HG02798 (cell line): Measurements from ENCODE around the gene CFAP99.

ENCODE experiments used
- ATAC-seq: cut with Tn5 transposase; IDR thresholded peaks from one replicate; pipeline ENCODE4 v1.9.1; 2021; ENCODE audit warnings: mild to moderate bottlenecking; ENCODE audit not compliant: unreplicated experiment, poor library complexity

CFAP99 gene

DNA sequence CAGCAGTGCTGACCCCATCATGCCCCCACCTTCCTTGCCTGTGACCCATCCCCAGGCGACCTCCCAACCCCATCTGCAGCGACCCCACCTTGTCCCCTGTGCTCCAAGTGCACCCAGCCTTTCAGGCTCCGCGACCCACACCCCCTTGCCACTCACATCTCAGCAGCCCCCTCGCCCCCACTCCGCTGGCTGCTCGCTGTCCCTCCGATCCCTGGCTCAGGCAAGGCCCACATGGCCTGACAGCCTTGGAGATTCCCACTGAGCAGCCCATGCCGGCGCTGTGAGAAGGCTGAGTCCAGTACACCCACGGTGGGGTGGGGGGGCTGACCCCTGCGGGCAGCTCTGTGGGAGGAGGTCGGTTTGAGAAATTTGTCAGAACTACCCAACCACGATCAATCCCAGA lies 9.4 kb upstream of the CFAP99 start:
- no peak for ATAC-seq

GRCh38 chr4:2411786-2412510 lies 6.8 kb upstream of the CFAP99 start:
- peak; percentile 32 for ATAC-seq

GRCh38 chr4:2412534-2412884 lies 6.2 kb upstream of the CFAP99 start:
- peak; percentile 32 for ATAC-seq

GRCh38 chr4:2412885-2413716 lies 5.7 kb upstream of the CFAP99 start:
- peak; percentile 49 for ATAC-seq

GRCh38 chr4:2413821-2414610 lies 4.7 kb upstream of the CFAP99 start:
- no peak for ATAC-seq

DNA sequence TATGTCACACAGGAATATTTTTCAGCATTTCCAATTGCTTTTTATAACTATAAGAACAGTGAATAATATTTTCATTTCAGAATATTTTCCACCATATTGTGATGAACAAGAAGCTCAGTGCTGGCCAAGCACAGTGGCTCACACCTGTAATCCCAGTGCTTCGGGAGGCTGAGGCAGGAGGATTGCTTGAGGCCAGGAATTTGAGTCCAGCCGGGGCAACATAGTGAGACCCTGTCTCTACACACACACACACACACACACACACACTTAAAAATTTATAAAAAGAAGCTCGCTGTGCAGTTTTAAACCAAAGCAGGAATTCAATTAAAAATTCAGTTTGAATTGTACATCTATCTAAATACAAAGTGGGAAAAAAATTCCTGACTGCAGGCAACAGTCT lies 3.5 kb upstream of the CFAP99 start:
- no peak for ATAC-seq

DNA sequence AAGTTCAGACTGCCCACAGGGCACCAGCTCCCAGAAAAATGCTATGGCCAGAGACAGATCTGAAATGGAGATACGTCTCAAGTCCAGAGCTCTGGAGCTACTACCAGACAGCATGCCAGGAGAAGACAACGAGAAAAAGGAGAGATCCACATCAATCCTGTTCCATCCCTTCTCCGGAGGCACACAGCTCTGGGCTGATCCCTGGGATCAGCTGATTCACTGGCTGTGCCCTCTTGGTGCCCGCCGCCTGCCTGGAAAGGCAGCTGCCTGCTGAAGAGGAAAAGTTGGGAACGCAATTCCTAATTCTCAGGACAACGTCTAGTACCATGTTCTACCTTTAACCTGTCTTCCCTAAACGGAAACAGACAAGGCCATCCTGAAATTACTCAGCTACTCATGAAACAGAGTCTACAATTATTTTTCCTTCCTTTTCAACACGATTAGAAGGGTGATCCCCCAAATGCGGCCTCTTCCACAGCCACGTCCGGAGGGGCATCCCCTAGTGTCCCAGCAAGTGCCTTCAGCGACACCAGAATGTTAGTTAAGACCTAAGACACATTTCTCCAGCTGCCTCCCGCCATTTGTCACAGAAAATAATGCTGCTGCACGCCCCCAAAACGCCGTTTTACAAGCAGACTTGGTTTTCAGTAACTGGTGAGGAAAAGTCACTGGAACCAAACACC lies 2.7 kb upstream of the CFAP99 start:
- ATAC-seq: no peak

- ATAC-seq: no peak
Measured at GRCh38 chr4:2416564-2417225, 2.1 kb upstream of the CFAP99 start.

GRCh38 chr4:2417226-2417764 lies 1.5 kb upstream of the CFAP99 start:
- ATAC-seq: no peak

- ATAC-seq: no peak
Measured at GRCh38 chr4:2417765-2418649, 748 bp upstream of the CFAP99 start, which contains the start of gene ZFYVE28. ZFYVE28 (minus strand) TSS chr4:2418645; CDS start chr4:2418323, 322 bp downstream.

- no peak for ATAC-seq
Measured at GRCh38 chr4:2419814-2420213, 1.1 kb downstream of the CFAP99 start.

DNA sequence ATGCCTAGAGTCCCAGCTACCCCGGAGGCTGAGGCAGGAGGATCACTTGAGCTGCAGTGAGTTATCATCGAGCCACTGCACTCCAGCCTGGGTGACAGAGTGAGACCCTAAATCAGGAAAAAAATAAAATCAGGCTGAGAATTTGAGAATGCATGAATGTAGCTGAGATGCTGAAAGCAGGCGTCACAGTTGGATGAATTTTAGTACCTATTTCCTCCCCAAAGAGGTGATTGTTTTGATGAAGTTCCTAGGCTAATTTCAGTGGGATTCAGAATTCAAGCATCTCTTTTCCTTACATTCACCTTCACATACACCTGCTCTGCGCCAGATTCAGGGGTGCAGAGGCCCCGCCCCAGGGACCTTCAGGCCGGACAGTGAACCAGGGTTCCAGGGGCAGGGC lies 3.2 kb downstream of the CFAP99 start:
- no peak for ATAC-seq

GRCh38 chr4:2423066-2423465 lies 4.3 kb downstream of the CFAP99 start:
- ATAC-seq: no peak

DNA sequence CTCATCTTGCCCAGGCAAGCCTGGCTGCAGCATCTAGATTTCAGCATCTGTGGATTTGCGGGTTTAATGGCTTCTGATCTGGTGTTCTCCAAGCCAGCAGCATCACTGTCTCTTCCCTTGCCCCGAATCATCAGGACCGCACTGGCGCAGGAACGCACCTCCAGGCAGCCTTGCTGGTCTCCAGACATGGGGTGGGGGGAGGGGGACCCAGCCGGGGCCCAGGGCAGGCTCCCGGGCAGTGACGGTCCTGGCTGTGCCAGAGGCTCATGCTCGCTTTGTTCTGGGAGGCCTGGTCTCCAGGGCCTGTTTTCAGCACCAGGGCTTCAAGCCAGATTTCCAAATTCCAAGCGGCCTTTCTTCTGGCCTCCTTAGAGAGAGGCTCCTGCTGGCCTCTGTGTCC lies 4.9 kb downstream of the CFAP99 start:
- ATAC-seq: no peak

DNA sequence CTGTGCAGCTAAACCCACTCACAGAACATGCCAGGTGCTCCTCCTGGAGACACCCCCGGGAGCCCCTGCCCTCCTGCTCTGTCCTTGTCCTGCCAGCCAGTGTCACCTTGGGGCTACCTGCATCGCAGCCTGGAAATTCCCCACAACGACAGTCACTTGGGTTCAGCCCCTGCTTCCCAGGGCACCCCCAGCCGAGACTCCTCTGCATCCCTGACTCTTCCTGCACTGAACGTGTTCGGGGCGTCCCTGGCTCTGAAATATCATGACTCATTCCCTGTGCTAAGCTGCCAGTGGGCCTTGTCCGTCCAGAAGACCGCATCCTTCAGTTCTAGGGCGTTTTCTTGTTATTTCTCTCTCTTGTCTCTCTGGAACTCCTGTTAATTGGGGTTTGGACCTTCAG lies 5.8 kb downstream of the CFAP99 start:
- no peak for ATAC-seq

DNA sequence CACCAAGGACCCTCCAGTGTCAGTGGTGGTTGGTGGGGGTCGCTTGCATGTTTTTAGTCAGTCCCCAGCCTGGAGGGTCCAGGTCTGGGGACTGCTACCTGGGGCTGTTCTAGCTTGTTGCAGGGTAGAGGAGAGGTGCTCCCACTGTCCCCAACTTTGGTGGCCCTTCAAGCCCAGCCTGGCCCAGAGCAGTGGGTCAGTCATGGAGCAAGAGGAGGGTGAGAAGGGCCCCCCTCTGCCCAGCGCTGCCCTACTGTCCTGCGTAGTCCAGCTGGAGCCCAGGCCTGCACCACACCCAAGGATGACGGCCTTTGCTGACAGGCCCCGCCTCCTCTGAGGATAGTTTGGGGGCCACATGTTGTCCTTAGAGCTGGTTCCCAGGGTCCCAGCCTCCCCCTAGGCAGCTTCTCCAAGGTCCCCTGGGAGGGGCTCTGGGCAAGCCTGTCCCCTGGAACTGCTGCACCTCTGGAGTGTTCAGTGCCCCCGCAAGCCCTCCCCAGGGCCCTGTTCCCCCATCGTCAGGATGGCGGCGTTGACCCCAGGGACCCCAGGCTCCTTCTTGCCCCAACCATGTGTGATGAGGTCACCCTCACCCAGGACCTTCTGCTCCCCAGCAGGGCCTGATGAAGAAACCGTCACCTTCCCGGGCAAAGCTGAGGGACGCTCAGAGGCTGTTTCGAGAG lies 6.8 kb downstream of the CFAP99 start:
- ATAC-seq: no peak

- no peak for ATAC-seq
Measured at GRCh38 chr4:2426069-2426397, 7.3 kb downstream of the CFAP99 start.

DNA sequence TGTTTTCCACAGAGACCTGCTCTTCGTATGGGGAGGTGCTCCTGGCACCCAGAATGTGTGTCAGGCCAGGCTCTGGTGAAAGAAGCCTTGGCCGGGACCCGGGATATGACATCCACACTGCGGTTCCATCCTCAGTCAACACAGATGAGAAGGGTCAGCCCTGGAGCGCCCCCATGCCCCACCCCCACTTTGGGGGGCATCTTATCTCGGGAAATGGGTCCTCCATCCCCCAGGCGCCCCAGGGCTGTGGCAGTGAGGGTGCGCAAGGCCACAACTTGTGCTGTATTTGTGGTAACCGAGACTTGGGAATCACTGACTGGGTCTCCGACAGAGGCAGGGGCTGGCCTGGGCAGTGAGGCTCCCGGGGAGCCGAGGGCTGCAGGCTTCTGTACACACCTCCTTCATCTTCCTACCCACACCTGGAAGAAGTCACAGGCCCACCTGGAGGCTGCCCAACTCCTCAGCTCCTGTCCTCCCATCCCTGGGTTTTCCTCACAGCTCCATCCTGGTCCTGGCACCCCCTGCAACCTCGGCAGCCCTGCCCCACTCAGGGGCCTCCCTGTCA lies 8.0 kb downstream of the CFAP99 start:
- ATAC-seq: no peak
